ENCODE data around the gene TRIO.

Gene TRIO

DNA sequence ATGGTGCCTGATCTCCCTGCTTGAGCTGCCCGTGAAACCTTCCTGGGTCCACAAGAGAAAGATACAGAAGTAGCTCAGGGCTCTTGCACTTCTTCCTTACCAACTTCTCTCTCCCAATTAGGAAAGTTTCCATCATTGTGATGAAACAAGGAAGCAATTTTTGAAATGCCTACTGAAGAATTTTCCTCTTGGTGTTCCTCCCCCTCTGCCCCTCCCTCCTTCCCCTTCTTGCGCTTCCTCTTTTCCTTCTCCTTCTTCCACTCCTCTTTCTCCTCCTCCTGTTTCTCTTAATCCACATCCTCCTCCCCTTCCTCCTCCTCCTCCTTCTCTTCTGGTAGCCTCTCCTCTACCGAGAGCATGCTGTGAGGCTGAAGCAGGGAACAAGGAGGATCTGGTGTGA is 402.2 kb downstream of the TRIO start (continued):
- no peak for TF ChIP-seq PRDM6 (tag by site-specific recombination; IDR thresholded peaks at IDR 0.05)

- ChIA-PET POLR2A (no interaction called here), CTCF (no interaction called here)
- Histone ChIP-seq H3K4me3 (ENCODE audit: low read depth, low read length) (no peak overlapping the region), H3K4me1 (ENCODE audit: control insufficient read depth, insufficient read depth, low read length) (no peaks in the 10 kb centered on the region), H3K9me3 (ENCODE audit: control insufficient read depth, insufficient read depth, low read depth, low read length) (no peaks in the 10 kb centered on the region; the same call in 1 of the 2 replicates), H3K36me3 (ENCODE audit: control insufficient read depth in 2 of 2, insufficient read depth in 1 of 2, low read length in 2 of 2) (no peaks in the 10 kb centered on the region), H3K27ac (ENCODE audit: extremely low read depth, low read depth, low read length) (no peak overlapping the region)
- no peak for TF ChIP-seq ATF2 (tag by site-specific recombination; IDR thresholded peaks at IDR 0.05; ENCODE audit: low read depth)
- no peak for TF ChIP-seq GLIS2 (tag by site-specific recombination; IDR thresholded peaks at IDR 0.05)
- no peak for TF ChIP-seq KLF16 (tag by site-specific recombination; IDR thresholded peaks at IDR 0.05)
- no peak for TF ChIP-seq ZNF621 (tag by site-specific recombination; IDR thresholded peaks at IDR 0.05)
- no peak for TF ChIP-seq KLF9 (tag by site-specific recombination; IDR thresholded peaks at IDR 0.05; ENCODE audit: low read depth)
- no peak for TF ChIP-seq ZFP37 (tag by site-specific recombination; IDR thresholded peaks at IDR 0.05)
- no peak for TF ChIP-seq ZFP3 (tag by site-specific recombination; IDR thresholded peaks at IDR 0.05; ENCODE audit: low read depth)
- TF ChIP-seq SP3 (tag by site-specific recombination; IDR thresholded peaks at IDR 0.05): no peak
- TF ChIP-seq OVOL3 (tag by site-specific recombination; IDR thresholded peaks at IDR 0.05): no peak
- no peak for TF ChIP-seq ZNF521 (tag by site-specific recombination; IDR thresholded peaks at IDR 0.05)
- TF ChIP-seq ZBTB1 (tag by site-specific recombination; IDR thresholded peaks at IDR 0.05): no peak
- no peak for TF ChIP-seq ZNF610 (tag by site-specific recombination; IDR thresholded peaks at IDR 0.05; ENCODE audit: borderline replicate concordance)
- TF ChIP-seq ZNF2 (tag by site-specific recombination; IDR thresholded peaks at IDR 0.05): no peak
- no peak for TF ChIP-seq ZNF629 (tag by site-specific recombination; IDR thresholded peaks at IDR 0.05)
- TF ChIP-seq TRIM28 (IDR thresholded peaks at IDR 0.05; ENCODE audit: borderline replicate concordance, low read length): no peak
- TF ChIP-seq ZBTB44 (tag by site-specific recombination; IDR thresholded peaks at IDR 0.05): no peak
- TF ChIP-seq ZNF292 (tag by site-specific recombination; IDR thresholded peaks at IDR 0.05; ENCODE audit: borderline replicate concordance, low read depth): no peak
- no peak for TF ChIP-seq ZNF660 (tag by site-specific recombination; IDR thresholded peaks at IDR 0.05)
- TF ChIP-seq ZNF114 (tag by site-specific recombination; IDR thresholded peaks at IDR 0.05): no peak
- no peak for TF ChIP-seq ZNF426 (tag by site-specific recombination; IDR thresholded peaks at IDR 0.05)
Measured at GRCh38 chr5:14545862-14546261, 402.7 kb downstream of the TRIO start.

DNA sequence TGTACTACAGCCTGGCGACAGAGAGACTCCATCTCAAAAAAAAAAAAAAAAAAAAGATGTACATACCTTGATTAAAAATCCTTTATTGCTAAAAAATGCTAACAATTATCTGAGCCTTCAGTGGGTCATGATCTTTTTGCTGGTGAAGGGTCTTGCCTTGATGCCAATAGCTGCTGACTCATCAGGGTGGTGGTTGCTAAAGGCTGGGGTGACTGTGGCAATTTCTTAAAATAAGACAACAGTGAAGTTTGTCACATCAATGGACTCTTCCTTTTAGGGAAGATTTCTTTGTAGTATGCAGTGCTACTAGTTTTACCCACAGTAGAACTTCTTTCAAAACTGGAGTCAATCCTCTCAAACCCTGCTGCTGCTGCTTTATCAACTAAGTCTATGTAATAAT is 404.5 kb downstream of the TRIO start:
- CTCF ChIA-PET: interaction anchor here (0.6 kb wide), 1 partner anchor 672 kb away, joined by 3 read pairs; no protein-coding TSS in a partner anchor
- H3K4me1 ChIP-seq (ENCODE audit: control insufficient read depth, insufficient read depth, low read length): no peaks in the 10 kb centered on the region
- TF ChIP-seq ZNF529 (tag by site-specific recombination; IDR thresholded peaks at IDR 0.05; ENCODE audit: insufficient replicate concordance) (no peak), KLF17 (tag by site-specific recombination; IDR thresholded peaks at IDR 0.05) (no peak), ZNF837 (tag by site-specific recombination; IDR thresholded peaks at IDR 0.05) (no peak), KLF8 (tag by site-specific recombination; IDR thresholded peaks at IDR 0.05) (no peak), ZNF37A (tag by site-specific recombination; IDR thresholded peaks at IDR 0.05) (no peak), ZNF426 (tag by site-specific recombination; IDR thresholded peaks at IDR 0.05) (no peak)
- POLR2A ChIA-PET: no interaction called here
- no peak overlapping the region for H3K4me3 ChIP-seq (ENCODE audit: low read depth, low read length)
- no peaks in the 10 kb centered on the region for H3K36me3 ChIP-seq (ENCODE audit: control insufficient read depth in 2 of 2, insufficient read depth in 1 of 2, low read length in 2 of 2)
- no peaks in the 10 kb centered on the region; the same call in 1 of the 2 replicates for H3K9me3 ChIP-seq (ENCODE audit: control insufficient read depth, insufficient read depth, low read depth, low read length)
- no peak overlapping the region for H3K27ac ChIP-seq (ENCODE audit: extremely low read depth, low read depth, low read length)
